ENCODE measurements around the gene STAT3. TPM values are rescaled to one million over a fixed set of nuclear protein-coding genes. Genes with fewer than 3 reads are reported as not detected.
A peak's percentile ranks its signal among the peaks of the same experiment; 100 is the strongest.

Gene STAT3
- total and polyA plus RNA-seq, 2 of the 13 experiments (the other 11 are each of a cell fraction or from before 2014, with no cell fraction given), result 61.8 to 62.4 TPM

DNA sequence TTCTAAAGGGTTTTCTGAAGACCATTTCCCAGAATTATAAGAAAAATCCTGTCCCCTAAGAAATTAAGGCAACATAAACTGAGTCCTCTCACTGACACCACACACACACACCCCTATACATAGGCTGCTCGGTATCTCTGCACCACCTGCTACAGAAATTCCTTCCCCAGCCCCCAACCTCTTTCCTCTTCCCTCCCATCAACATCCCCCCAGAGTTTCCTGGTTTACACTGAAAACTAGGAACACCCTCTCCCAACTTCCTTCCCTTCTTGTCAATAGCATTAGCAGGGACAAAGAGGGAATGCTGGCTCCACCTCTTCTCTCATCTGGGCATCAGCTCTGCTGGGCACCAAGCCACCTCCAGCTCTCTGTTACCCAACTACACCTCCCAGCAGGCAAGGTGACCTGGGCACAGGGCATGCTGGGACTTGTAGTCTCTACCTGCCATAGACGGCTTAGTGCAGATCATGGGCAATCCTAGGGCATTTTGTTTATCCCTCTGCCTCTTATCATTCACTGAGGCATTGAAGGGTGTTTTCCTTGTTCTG, 19.1 kb upstream of the STAT3 start (continued):
- TF ChIP-seq, protein P1, sequence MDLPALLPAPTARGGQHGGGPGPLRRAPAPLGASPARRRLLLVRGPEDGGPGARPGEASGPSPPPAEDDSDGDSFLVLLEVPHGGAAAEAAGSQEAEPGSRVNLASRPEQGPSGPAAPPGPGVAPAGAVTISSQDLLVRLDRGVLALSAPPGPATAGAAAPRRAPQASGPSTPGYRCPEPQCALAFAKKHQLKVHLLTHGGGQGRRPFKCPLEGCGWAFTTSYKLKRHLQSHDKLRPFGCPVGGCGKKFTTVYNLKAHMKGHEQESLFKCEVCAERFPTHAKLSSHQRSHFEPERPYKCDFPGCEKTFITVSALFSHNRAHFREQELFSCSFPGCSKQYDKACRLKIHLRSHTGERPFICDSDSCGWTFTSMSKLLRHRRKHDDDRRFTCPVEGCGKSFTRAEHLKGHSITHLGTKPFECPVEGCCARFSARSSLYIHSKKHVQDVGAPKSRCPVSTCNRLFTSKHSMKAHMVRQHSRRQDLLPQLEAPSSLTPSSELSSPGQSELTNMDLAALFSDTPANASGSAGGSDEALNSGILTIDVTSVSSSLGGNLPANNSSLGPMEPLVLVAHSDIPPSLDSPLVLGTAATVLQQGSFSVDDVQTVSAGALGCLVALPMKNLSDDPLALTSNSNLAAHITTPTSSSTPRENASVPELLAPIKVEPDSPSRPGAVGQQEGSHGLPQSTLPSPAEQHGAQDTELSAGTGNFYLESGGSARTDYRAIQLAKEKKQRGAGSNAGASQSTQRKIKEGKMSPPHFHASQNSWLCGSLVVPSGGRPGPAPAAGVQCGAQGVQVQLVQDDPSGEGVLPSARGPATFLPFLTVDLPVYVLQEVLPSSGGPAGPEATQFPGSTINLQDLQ (CRISPR knock-in tag; IDR thresholded peaks at IDR 0.05), result no peak
- TF ChIP-seq KAT8 (CRISPR knock-in tag; IDR thresholded peaks at IDR 0.05) (0 out of 2 replicates have a peak, but pooled peaks have one; percentile 13), FOXK1 (CRISPR knock-in tag; IDR thresholded peaks at IDR 0.05; ENCODE audit: borderline replicate concordance, low read depth) (peak; percentile 50; the same call in 1 of the 2 replicates), FOSL2 (CRISPR knock-in tag; IDR thresholded peaks at IDR 0.05) (peak; percentile 30; the same call in 1 of the 2 replicates), CREB1 (IDR thresholded peaks at IDR 0.05) (no peak), CREB1 (CRISPR knock-in tag; IDR thresholded peaks at IDR 0.05) (peak; percentile 46; the same call in 1 of the 2 replicates), ZNF224 (CRISPR knock-in tag; IDR thresholded peaks at IDR 0.05) (0 out of 2 replicates have a peak, but pooled peaks have one; percentile 56), GFI1 (CRISPR knock-in tag; IDR thresholded peaks at IDR 0.05; ENCODE audit: borderline replicate concordance) (no peak), KDM5A (IDR thresholded peaks at IDR 0.05; ENCODE audit: borderline replicate concordance, low read length) (no peak), JDP2 (CRISPR knock-in tag; IDR thresholded peaks at IDR 0.05; ENCODE audit: borderline replicate concordance) (no peak), IRF2 (CRISPR knock-in tag; IDR thresholded peaks at IDR 0.05) (peak; percentile 92), ZNF143 (CRISPR knock-in tag; IDR thresholded peaks at IDR 0.05) (peak; percentile 97), TEAD3 (CRISPR knock-in tag; optimal IDR thresholded peaks at IDR 0.05; ENCODE audit: borderline replicate concordance) (peak; percentile 19), GATAD1 (CRISPR knock-in tag; IDR thresholded peaks at IDR 0.05) (0 out of 2 replicates have a peak, but pooled peaks have one; percentile 43), HCFC1 (IDR thresholded peaks at IDR 0.05; ENCODE audit: low read depth, low read length) (peak; percentile 90), CEBPG (CRISPR knock-in tag; IDR thresholded peaks at IDR 0.05) (peak; percentile 73), SMC3 (IDR thresholded peaks at IDR 0.05; ENCODE audit: low read length) (0 out of 2 replicates have a peak, but pooled peaks have one; percentile 8), TGIF2 (CRISPR knock-in tag; IDR thresholded peaks at IDR 0.05) (peak; percentile 42; the same call in 1 of the 2 replicates), HNRNPUL1 (IDR thresholded peaks at IDR 0.05; ENCODE audit: low read depth, low read length) (no peak), GABPA (IDR thresholded peaks at IDR 0.05; ENCODE audit: low read depth, low read length) (peak; percentile 24; the same call in 1 of the 2 replicates), GABPA (CRISPR knock-in tag; IDR thresholded peaks at IDR 0.05; ENCODE audit: low read depth) (peak; percentile 81), CREM (IDR thresholded peaks at IDR 0.05) (peak; percentile 92), CREM (CRISPR knock-in tag; IDR thresholded peaks at IDR 0.05) (no peak), ZNF225 (CRISPR knock-in tag; IDR thresholded peaks at IDR 0.05) (no peak), MEIS1 (CRISPR knock-in tag; IDR thresholded peaks at IDR 0.05; ENCODE audit: borderline replicate concordance) (no peak)
- TF ChIP-seq, protein P2, sequence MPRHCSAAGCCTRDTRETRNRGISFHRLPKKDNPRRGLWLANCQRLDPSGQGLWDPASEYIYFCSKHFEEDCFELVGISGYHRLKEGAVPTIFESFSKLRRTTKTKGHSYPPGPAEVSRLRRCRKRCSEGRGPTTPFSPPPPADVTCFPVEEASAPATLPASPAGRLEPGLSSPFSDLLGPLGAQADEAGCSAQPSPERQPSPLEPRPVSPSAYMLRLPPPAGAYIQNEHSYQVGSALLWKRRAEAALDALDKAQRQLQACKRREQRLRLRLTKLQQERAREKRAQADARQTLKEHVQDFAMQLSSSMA (CRISPR knock-in tag; IDR thresholded peaks at IDR 0.05), result 0 out of 2 replicates have a peak, but pooled peaks have one; percentile 11
- TF ChIP-seq, protein P3, sequence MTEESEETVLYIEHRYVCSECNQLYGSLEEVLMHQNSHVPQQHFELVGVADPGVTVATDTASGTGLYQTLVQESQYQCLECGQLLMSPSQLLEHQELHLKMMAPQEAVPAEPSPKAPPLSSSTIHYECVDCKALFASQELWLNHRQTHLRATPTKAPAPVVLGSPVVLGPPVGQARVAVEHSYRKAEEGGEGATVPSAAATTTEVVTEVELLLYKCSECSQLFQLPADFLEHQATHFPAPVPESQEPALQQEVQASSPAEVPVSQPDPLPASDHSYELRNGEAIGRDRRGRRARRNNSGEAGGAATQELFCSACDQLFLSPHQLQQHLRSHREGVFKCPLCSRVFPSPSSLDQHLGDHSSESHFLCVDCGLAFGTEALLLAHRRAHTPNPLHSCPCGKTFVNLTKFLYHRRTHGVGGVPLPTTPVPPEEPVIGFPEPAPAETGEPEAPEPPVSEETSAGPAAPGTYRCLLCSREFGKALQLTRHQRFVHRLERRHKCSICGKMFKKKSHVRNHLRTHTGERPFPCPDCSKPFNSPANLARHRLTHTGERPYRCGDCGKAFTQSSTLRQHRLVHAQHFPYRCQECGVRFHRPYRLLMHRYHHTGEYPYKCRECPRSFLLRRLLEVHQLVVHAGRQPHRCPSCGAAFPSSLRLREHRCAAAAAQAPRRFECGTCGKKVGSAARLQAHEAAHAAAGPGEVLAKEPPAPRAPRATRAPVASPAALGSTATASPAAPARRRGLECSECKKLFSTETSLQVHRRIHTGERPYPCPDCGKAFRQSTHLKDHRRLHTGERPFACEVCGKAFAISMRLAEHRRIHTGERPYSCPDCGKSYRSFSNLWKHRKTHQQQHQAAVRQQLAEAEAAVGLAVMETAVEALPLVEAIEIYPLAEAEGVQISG (CRISPR knock-in tag; IDR thresholded peaks at IDR 0.05), result peak; percentile 85
- TF ChIP-seq, protein P4, sequence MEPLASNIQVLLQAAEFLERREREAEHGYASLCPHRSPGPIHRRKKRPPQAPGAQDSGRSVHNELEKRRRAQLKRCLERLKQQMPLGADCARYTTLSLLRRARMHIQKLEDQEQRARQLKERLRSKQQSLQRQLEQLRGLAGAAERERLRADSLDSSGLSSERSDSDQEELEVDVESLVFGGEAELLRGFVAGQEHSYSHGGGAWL (CRISPR knock-in tag; IDR thresholded peaks at IDR 0.05), result no peak
